Activated CD4-positive, CD25-positive, alpha-beta regulatory T cell treated with anti-CD3 and anti-CD28 coated beads, Interleukin-2, amount 50 U/mL, for 16 hours (primary cell): ENCODE results near the gene NEMP1.
"Not testable (repeated sequence)": the region's sequence is repeated elsewhere in the genome, so short reads cannot be mapped to it uniquely, and the experiment has no call there.

ENCODE experiments used
- DNase-seq: peaks from one replicate; pipeline ENCODE4 v3.0.0-alpha.2; 2020; ENCODE audit warnings: low read depth, low spot score

NEMP1 gene

GRCh38 chr12:57057067-57057751, 21.4 kb downstream of the NEMP1 start:
- no peak for DNase-seq

- DNase-seq = no peak
Observed at GRCh38 chr12:57055824-57056223, 22.8 kb downstream of the NEMP1 start.

DNA sequence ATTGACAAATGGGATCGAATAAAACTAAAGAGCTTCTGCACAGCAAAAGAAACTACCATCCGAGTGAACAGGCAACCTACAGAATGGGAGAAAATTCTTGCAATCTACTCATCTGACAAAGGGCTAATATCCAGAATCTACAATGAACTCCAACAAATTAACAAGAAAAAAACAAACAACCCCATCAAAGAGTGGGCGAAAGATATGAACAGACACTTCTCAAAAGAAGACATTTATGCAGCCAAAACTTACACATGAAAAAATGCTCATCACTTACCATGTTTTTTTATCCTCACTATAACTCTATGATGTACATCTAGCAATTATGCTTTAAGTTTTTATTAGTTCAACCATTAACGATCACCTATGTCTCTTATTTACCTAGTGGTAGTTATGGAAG, 24.7 kb downstream of the NEMP1 start:
- DNase-seq = not testable (repeated sequence)

GRCh38 chr12:57053146-57053545, 25.4 kb downstream of the NEMP1 start:
- not testable (repeated sequence) for DNase-seq

- DNase-seq = no peak
Observed at GRCh38 chr12:57051011-57051410, 27.6 kb downstream of the NEMP1 start.

- no peak for DNase-seq
Observed at GRCh38 chr12:57049890-57050289, 28.7 kb downstream of the NEMP1 start, which contains the start of gene MYO1A. Gene MYO1A, minus strand, starts transcription at chr12:57050129. Its CDS starts 1,806 bp downstream, at chr12:57048323.

DNA sequence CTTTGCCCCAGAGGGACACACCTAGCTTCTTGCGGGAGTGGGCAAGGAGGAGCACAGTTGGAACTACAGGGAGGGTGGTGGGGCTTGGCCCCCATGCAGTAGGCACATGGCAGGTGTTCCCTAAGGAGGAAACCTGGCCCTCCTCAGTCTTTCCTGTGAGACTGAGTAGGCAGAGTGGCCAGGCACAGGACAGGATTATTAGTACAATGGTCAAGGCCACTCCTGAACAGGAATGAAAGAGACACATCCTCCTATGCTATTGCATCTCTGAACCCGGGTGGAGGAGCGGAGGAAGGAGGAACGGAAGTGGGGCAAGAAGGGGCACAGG, 29.5 kb downstream of the NEMP1 start:
- no peak for DNase-seq

DNA sequence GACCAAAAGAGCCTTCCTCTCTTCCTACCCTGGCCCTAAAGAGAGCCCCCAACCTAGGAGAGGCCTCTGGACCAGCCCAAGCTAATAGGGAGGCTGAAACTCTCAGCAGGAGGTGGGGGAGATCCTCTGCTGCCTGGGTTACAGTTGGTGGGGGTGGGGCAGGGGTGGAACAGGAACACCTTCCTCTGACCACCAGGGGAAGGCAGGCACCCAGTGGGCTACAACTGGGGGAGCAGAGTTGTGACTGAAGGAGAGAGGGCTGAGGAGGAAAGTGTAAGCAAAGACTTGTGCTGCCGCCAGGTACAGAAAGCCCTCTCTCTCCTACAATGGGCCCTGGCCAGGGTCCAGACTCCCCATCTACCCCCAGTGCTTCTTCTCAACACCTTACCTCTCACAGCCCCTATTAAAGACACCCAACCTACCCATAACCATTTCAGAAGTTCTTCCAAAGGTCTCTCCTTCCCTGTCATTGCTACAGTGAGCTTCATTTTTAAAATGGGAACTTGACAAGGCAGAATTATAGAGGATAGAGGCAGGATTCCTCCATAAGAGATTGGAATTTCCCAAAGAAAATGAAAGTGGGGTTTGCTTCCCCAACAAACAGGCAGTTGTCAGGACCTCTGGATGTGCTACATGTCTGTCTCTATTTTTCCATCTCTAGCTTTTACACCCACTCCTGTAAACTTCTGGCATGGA, 30.0 kb downstream of the NEMP1 start:
- DNase-seq = no peak

DNA sequence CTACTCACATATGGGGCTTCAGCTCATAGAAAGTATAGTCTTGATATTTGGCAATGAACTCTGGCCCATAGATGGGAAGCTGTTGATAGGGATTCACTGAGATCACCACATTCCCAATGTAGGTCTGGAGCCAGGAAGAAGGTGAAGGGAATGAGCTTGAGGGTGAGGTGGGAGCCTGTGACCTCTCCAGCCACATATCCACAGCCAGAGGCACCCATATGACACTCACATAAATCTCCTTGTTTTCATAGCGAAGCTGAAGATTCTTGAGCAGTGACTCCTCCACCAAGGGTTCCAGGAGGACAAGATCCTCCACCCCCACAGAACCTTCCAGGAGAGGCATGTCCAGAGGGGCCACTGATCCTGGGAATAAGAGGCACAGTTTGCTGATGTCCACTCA, 30.6 kb downstream of the NEMP1 start:
- DNase-seq = no peak

- DNase-seq = no peak
Observed at GRCh38 chr12:57046947-57047890, 31.4 kb downstream of the NEMP1 start.

DNA sequence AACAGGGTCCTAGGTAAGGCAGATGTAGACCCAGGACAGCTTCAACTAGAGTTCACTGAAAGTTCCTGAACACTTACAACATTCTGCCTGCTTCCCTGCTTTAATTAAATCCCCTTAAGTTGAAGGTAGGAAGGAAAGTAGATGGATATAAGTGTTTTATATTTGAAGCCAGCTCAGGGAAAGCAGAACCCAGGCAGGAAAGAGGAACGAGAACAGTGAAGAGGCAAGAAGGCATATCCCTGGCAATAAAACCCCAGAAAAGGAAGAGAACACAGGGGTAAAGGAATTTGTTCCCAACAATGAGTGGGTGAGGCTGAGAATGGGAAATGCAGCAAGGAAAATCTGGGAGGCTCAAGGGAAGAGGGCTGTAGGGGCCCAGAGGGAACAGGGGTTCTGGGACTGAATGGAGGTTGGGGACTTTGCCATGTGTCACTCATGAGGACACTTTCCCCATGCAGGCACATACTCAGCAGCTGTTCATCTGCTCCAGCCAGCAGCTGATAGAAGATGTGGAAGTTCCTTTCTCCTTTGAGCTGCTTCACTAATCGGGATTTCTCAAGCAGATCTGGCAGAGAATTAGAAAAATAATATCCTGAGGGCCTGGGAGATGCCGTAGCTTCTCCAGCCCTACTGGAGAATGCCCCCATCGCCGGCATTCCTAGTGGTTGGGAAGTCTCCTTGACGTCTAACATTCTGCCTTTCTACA, 32.4 kb downstream of the NEMP1 start:
- no peak for DNase-seq

DNA sequence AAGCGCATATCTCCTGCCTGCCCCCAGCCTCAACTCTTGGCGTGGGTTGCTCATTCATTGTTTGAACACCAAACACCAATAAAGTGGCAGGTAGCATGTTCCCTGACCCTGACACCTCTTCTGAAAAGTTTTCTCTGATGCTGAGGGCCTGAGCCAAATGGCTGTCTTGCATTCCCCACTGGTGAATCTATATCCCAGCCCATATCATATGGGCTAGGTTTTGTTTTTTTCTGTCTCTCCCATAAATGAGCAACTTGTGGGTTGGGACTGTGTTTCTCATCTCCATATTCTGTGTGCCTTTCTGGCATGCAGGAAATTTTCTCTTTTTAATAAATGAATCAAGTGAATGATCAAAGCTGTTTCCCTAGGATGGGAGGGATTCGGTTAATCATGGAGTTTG, 33.7 kb downstream of the NEMP1 start:
- DNase-seq = no peak

- DNase-seq = no peak
Observed at GRCh38 chr12:57044468-57044867, 34.1 kb downstream of the NEMP1 start.

DNA sequence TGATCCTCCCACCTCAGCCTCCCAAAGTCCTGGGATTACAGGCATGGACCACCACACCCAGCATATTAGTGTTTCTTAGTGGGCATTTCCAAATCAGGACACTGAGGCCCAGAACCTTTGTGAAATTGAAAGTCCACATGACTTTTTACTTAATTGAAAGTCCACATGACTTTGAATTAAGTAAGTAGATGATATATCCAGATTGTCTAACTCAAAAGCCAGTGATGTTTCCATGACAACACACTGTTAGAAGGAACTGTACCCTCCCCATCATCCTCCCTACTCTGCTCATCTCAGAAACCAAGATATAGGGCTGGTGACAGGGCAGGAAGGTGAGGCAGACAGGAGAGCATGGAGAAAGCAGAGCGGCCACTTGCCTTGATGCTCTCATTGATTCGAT, 35.9 kb downstream of the NEMP1 start:
- DNase-seq = no peak

GRCh38 chr12:57040750-57041149, 37.8 kb downstream of the NEMP1 start:
- no peak for DNase-seq

GRCh38 chr12:57040211-57040610, 38.4 kb downstream of the NEMP1 start:
- no peak for DNase-seq

- no peak for DNase-seq
Observed at GRCh38 chr12:57039016-57039798, 39.4 kb downstream of the NEMP1 start.

DNA sequence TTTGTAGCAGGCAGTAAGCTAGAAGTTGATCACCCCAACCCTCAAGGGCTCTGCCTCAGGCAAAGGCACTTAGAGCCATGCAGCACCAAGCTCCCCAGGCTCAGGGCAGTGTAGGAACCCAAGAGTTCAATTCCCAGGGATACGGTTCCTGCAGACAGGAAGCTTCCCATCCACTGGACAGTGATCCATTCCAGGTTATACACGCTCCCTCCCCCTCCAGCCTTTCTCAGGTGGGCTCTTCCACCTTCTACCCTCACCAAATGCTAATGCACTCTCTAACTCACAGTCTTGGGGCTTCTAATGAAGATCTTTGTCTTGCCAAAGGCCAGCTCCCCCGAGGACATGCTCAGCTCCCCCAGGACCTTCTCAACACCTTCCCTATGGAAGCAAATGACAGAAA, 41.3 kb downstream of the NEMP1 start:
- no peak for DNase-seq

GRCh38 chr12:57033431-57033830, 45.2 kb downstream of the NEMP1 start:
- no peak for DNase-seq

- DNase-seq = no peak
Observed at GRCh38 chr12:57031789-57032188, 46.8 kb downstream of the NEMP1 start.

GRCh38 chr12:57031138-57031725, 47.4 kb downstream of the NEMP1 start:
- DNase-seq = no peak
